Spinal cord (tissue), 10 donors: ENCODE results near the gene BSN. TPM values are rescaled to one million over a fixed set of nuclear protein-coding genes. Genes with fewer than 3 reads are reported as not detected.
"Not testable (repeated sequence)": the region's sequence is repeated elsewhere in the genome, so short reads cannot be mapped to it uniquely, and the experiment has no call there.

ENCODE experiments used
- DNase-seq, 6 donors: peaks; one replicate each; pipeline versions ENCODE4 v3.0.0 to v3.0.0-alpha.2; 2013 to 2015; ENCODE audit warnings: low spot score in 6 of 6, low read depth in 4 of 6
- H3K27ac ChIP-seq: one replicate; pipeline ENCODE4 v1.5.1; 2013; ENCODE audit warnings: low read depth, low read length, control low read depth
- H3K27me3 ChIP-seq: one replicate; pipeline ENCODE4 v1.6.1; 2013; ENCODE audit warnings: low read length; ENCODE audit not compliant: control insufficient read depth, insufficient read depth
- H3K36me3 ChIP-seq: one replicate; pipeline ENCODE4 v1.6.1; 2013; ENCODE audit warnings: low read length; ENCODE audit not compliant: control insufficient read depth, insufficient read depth
- H3K4me1 ChIP-seq: one replicate; pipeline ENCODE4 v1.6.1; 2013; ENCODE audit warnings: low read length; ENCODE audit not compliant: control insufficient read depth, insufficient read depth
- H3K4me3 ChIP-seq: one replicate; pipeline ENCODE4 v1.5.1; 2013; ENCODE audit warnings: low read depth, low read length, control low read depth
- H3K9me3 ChIP-seq: one replicate; pipeline ENCODE4 v1.6.1; 2013; ENCODE audit warnings: low read length; ENCODE audit not compliant: control insufficient read depth, insufficient read depth
- WGBS: methylation state at CpG from one replicate; pipeline ENCODE4 v1.1.5; 2013; ENCODE audit warnings: missing lambda C conversion rate; ENCODE audit not compliant: insufficient coverage; 5-methylcytosine and 5-hydroxymethylcytosine counted together
- polyA plus RNA-seq, 2 donors: library from polyadenylated mRNA; unstranded; fragments of 120-200 nt; gene quantifications; one replicate each; pipeline ENCODE4 v1.2.1, GENCODE V29; 2013; ENCODE audit not compliant: insufficient read length in 2 of 2
- total RNA-seq, 2 donors: library from RNA; depleted of rRNA in 1 of 2; stranded (reverse); fragments of 120-200 nt in 1 of 2; fragments of >200 nt in 1 of 2; gene quantifications; one replicate each; pipeline versions ENCODE4 v1.2.3 to v1.2.4, GENCODE V29; 2013 to 2014
- donor health status: healthy.

Gene BSN
- total and polyA plus RNA-seq, 4 donors, result 6.9 to 19.4 (median 16.1) TPM

DNA sequence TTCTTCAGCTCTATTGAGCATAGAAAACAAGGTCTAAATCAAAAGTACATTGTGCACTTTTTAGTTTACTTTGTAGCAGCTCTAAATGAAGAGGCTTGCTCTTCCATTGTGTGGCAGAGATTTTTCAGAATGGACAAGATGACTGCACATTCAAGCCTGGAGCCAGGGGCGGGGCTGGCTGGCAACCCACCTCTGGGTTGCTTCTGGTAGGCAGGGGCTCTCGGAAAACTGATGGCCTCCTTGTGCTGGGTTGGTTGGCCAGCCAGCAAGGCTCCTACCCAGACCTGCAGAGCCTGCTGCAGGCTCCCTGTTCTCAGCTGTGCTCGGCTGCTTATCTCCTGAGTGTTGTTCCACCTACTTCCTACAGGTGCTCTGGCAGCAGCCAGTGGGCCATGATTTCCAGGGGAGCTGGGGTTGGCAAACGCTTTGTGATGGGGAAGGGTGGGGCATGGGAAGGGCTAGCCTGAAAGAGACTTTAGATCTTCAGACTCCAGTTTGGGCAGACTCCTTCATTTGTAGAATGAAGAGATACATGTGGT lies 8.8 kb downstream of the BSN start:
- no peaks in the 10 kb centered on the region for H3K27me3 ChIP-seq
- peaks cover 2% of the 10 kb centered on the region for H3K36me3 ChIP-seq
- no peaks in the 10 kb centered on the region for H3K4me1 ChIP-seq
- no peaks in the 10 kb centered on the region for H3K9me3 ChIP-seq
- H3K27ac ChIP-seq, result no peak overlapping the region
- no peak overlapping the region for H3K4me3 ChIP-seq
- no peak for DNase-seq
- WGBS, result 57% methylated on average over 2 of the region's 4 CpGs

DNA sequence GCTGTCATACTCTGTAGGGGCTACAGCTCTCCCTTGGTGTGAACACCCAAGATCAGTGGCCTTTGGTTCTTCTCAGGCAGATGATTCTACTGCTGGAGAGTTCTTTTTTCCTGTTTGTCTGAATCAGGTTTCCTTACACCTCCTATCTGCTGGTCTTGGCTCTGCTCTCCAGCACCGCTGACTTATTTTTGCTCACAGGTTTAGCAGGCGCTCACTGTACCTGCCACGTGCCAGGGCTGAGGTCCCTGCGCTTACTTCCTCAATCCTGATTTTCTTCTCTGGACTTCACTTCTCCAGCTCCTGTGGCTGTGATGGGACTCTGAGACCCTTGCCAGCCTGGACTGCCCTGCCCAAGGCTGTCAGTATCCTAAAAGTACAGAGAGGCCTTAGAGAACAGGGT lies 9.5 kb downstream of the BSN start:
- no peaks in the 10 kb centered on the region for H3K4me1 ChIP-seq
- 94% methylated on average over 4 of the region's 4 CpGs for WGBS
- H3K27me3 ChIP-seq, result no peaks in the 10 kb centered on the region
- no peak overlapping the region for H3K27ac ChIP-seq
- H3K9me3 ChIP-seq, result no peaks in the 10 kb centered on the region
- H3K36me3 ChIP-seq, result no peaks in the 10 kb centered on the region
- no peak for DNase-seq
- H3K4me3 ChIP-seq, result no peak overlapping the region

DNA sequence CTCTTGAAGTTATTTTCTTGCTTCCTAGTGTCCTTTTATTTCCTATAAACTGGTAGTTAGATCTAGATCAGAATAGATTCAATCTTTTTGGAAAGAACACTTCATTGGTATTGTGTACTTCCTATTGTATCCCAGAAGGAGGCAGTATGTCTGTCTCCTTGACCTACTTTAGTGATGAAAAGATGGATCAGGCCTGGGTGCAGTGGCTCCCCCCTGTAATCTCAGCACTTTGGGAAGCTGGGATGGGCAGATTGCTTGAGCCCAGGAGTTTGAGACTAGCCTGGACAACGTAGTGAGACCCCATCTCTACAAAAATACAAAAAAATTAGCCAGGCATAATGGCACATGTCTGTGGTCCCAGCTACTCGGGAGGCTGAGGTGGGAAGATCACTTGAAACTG lies 12.0 kb downstream of the BSN start:
- Histone ChIP-seq H3K27me3 (no peaks in the 10 kb centered on the region), H3K9me3 (no peaks in the 10 kb centered on the region), H3K4me1 (peaks cover 19% of the 10 kb centered on the region), H3K36me3 (no peaks in the 10 kb centered on the region), H3K27ac (no peak overlapping the region), H3K4me3 (no peak overlapping the region)
- DNase-seq, result no peak
- 75% methylated on average over 1 of the region's 2 CpGs for WGBS

DNA sequence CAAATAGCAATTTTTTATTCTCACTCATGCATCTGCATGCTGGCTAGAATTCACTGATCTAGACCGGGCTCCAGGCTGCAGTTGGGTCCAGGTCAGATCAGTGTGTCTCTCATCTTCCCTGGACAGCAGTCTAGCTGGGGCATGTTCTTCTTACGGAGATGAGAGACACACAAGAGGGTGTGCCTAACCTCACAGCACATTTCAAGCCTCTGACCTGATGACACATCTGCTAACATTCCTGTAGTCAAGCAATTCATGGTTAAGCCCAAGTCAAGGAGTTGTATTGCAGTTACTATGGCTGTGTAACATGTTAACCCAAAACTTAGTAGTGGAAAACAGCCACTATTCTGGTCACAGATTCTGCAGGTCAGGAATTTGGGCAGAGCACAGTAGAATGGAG lies 13.1 kb downstream of the BSN start:
- Histone ChIP-seq H3K9me3 (no peaks in the 10 kb centered on the region), H3K36me3 (no peaks in the 10 kb centered on the region), H3K27ac (no peak overlapping the region), H3K4me3 (no peak overlapping the region), H3K4me1 (peaks cover 21% of the 10 kb centered on the region), H3K27me3 (no peaks in the 10 kb centered on the region)
- WGBS, result 44% methylated on average over 2 of the region's 2 CpGs
- DNase-seq, result no peak

DNA sequence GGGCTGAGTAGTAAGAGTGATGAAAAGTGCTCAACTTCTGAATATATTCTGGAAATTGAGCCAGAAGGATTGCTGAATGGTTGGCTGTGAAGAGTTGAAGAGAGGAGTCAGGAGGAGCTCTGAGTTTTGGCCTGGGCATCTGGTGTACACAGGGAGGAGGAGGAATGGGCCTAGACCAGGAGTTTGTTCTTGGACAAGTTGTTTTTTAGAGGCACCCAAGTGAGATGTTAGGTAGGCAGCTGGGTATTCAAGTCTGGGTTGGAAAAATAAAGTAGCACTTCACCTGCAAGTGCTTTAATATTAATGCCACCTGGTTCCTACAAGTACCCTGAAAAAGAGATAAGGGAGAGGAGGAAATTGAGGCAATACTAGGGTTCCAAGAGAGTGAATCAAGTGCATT lies 14.7 kb downstream of the BSN start:
- Histone ChIP-seq H3K27ac (no peak overlapping the region), H3K9me3 (no peaks in the 10 kb centered on the region), H3K27me3 (no peaks in the 10 kb centered on the region), H3K4me1 (peaks cover 21% of the 10 kb centered on the region), H3K36me3 (no peaks in the 10 kb centered on the region), H3K4me3 (no peak overlapping the region)
- no peak for DNase-seq

DNA sequence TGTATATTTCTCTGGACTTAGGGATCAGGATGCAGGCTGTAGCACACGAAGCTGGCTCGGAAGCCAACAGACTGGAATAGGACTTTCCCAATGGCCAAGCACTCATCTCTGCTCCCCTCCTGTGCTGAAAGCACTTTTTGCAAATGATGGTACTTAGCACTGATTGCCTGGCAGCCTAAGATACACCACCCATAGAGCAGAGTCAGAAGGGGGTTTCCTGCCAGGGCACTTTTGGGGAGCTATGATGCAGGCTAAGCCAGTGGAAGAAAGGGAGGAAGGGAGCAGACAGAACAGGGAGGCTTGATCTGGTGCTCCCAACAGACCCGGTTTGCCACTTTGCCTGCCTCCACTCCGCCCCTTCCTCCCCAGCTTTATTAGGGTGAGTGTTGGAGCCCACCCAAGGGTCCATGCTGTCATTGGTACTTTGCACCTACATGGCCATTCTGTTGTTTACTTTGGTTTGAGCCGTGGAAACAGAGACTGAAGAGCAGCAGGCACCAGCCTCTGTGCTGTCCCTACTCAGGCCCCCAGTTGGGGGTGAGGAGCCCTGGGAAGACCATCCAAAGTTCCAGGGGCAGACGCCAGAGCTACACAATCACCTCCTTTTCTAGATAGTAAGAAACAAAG lies 15.9 kb downstream of the BSN start:
- peak in 1 of 6 donors; percentile 66 for DNase-seq
- Histone ChIP-seq H3K4me3 (no peak overlapping the region), H3K9me3 (no peaks in the 10 kb centered on the region), H3K27ac (no peak overlapping the region), H3K27me3 (no peaks in the 10 kb centered on the region), H3K4me1 (peaks cover 21% of the 10 kb centered on the region), H3K36me3 (no peaks in the 10 kb centered on the region)
- WGBS, result 39% methylated on average over 3 of the region's 6 CpGs

DNA sequence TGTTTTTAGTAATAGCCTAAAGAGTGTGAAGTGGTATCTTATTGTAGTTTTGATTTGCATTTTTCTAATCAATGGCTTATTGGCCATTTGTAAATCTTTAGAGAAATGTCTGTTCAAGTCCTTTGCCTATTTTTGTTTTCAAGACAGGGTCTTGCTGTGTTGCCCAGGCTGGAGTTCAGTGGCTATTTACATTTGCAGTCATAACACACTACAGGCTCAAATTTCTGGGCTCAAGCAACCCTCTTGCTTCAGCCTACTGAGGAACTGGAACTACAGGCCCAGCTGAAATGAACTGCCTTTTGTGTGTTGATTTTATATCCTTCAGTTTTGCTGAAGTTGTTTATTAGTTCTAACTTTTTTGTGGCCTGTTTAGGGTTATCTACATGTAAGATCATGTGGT lies 27.9 kb downstream of the BSN start:
- Histone ChIP-seq H3K27ac (no peak overlapping the region), H3K27me3 (no peaks in the 10 kb centered on the region), H3K9me3 (peaks cover 2% of the 10 kb centered on the region), H3K4me3 (no peak overlapping the region), H3K4me1 (no peaks in the 10 kb centered on the region), H3K36me3 (peaks cover 3% of the 10 kb centered on the region)
- no peak for DNase-seq

DNA sequence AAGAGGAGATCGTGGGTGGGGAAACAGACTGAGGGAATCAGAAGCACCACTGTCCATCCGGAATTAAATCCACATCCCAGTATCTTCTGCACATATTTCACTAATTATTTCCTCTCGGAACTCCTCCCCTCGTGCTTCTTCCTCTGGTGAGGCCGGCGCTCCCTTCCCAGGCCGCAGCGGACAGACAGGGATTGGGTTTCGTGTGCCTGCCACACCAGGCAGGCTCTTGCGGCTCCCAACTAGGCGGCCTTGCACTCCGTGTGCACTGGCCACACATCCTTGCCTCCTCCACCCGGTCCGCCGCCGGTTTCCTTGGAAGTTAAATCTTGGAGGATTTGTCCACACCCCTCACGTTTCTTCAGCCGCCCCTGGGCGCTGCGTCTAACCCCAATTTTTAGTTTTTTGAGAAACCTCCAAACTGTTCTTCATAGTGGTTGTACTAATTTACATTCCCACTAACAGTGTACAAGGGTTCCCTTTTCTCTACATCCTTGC lies 31.0 kb downstream of the BSN start:
- H3K36me3 ChIP-seq, H3K27me3 ChIP-seq, H3K4me3 ChIP-seq, DNase-seq, H3K9me3 ChIP-seq, H3K4me1 ChIP-seq, H3K27ac ChIP-seq: not testable (repeated sequence)
- 93% methylated on average over 15 of the region's 20 CpGs for WGBS

DNA sequence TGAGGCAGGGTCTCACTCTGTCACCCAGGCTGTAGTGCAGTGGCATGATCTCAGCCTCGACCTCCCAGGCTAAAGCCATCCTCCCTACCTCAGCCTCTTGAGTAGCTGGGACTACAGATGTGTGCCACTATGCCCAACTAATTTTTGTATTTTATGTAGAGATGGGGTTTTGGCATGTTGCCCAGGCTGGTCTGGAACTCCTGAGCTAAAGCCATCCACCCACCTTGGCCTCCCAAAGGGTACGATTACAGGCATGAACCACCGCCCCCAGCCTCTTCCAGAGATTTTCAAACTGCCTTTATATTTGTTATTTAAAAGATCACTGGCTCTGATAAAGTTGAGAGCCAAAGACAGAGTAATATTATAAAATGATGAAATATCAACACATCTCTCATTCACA lies 37.3 kb downstream of the BSN start:
- Histone ChIP-seq H3K4me1 (no peaks in the 10 kb centered on the region), H3K4me3 (no peak overlapping the region), H3K27me3 (no peaks in the 10 kb centered on the region), H3K36me3 (no peaks in the 10 kb centered on the region), H3K27ac (no peak overlapping the region), H3K9me3 (peaks cover 1% of the 10 kb centered on the region)
- no peak for DNase-seq
- WGBS, result 80% methylated on average over 1 of the region's 3 CpGs

DNA sequence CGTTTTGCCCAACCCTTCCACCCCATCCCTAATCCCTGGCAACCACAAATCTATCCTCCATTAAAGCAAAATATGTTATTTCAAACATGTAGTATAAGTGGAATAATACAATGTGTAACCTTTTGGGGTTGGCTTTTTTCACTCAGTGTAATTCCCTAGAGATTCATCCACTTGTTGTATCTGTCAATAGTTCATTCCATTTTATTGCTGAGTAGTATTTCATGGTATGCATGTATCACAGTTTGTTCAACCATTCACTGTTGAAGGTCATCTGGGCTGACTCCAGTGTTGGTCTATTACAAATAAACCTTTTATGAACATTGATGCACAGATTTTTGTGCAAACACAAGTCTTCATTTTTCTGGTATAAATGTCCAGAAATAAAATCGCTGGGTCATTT lies 38.8 kb downstream of the BSN start:
- H3K9me3 ChIP-seq, result peaks cover 1% of the 10 kb centered on the region
- WGBS, result no CpG with 5 or more reads among the region's 2 CpGs
- no peaks in the 10 kb centered on the region for H3K36me3 ChIP-seq
- H3K4me1 ChIP-seq, result no peaks in the 10 kb centered on the region
- H3K27ac ChIP-seq, result no peak overlapping the region
- H3K4me3 ChIP-seq, result no peak overlapping the region
- H3K27me3 ChIP-seq, result no peaks in the 10 kb centered on the region
- no peak for DNase-seq
